Measurements from ENCODE around the gene TMEM163.
"Not testable (repeated sequence)": the region's sequence is repeated elsewhere in the genome, so short reads cannot be mapped to it uniquely, and the experiment has no call there.

TMEM163 gene

GRCh38 chr2:134660626-134661402 is 58.0 kb downstream of the TMEM163 start:
- DNase-seq = no peak

GRCh38 chr2:134659724-134660123 is 59.1 kb downstream of the TMEM163 start:
- DNase-seq = no peak

GRCh38 chr2:134657650-134658250 is 61.0 kb downstream of the TMEM163 start:
- no peak for DNase-seq

GRCh38 chr2:134656391-134656790 is 62.4 kb downstream of the TMEM163 start:
- not testable (repeated sequence) for DNase-seq

GRCh38 chr2:134648586-134648985 is 70.2 kb downstream of the TMEM163 start:
- DNase-seq = no peak

GRCh38 chr2:134647607-134648256 is 71.1 kb downstream of the TMEM163 start:
- DNase-seq = no peak

- no peak for DNase-seq
Observed at GRCh38 chr2:134642938-134643337, 75.9 kb downstream of the TMEM163 start.

- DNase-seq = no peak
Observed at GRCh38 chr2:134640494-134640893, 78.3 kb downstream of the TMEM163 start.

GRCh38 chr2:134639265-134639664 is 79.5 kb downstream of the TMEM163 start:
- no peak for DNase-seq

GRCh38 chr2:134636714-134637113 is 82.1 kb downstream of the TMEM163 start:
- no peak for DNase-seq

GRCh38 chr2:134634054-134634753 is 84.6 kb downstream of the TMEM163 start:
- DNase-seq = no peak

- no peak for DNase-seq
Observed at GRCh38 chr2:134630504-134631159, 88.2 kb downstream of the TMEM163 start.

- DNase-seq = no peak
Observed at GRCh38 chr2:134628453-134628852, 90.3 kb downstream of the TMEM163 start.

GRCh38 chr2:134626781-134627180 is 92.0 kb downstream of the TMEM163 start:
- no peak for DNase-seq

GRCh38 chr2:134625311-134625710 is 93.5 kb downstream of the TMEM163 start:
- no peak for DNase-seq

- DNase-seq = no peak
Observed at GRCh38 chr2:134623796-134624195, 95.0 kb downstream of the TMEM163 start.

- DNase-seq = no peak
Observed at GRCh38 chr2:134623046-134623445, 95.8 kb downstream of the TMEM163 start.

GRCh38 chr2:134621939-134622705 is 96.7 kb downstream of the TMEM163 start:
- DNase-seq = no peak

- no peak for DNase-seq
Observed at GRCh38 chr2:134619250-134619649, 99.5 kb downstream of the TMEM163 start.

GRCh38 chr2:134615480-134615879 is 103.3 kb downstream of the TMEM163 start:
- not testable (repeated sequence) for DNase-seq

- DNase-seq = no peak
Observed at GRCh38 chr2:134611316-134611715, 107.5 kb downstream of the TMEM163 start.

GRCh38 chr2:134610871-134611270 is 107.9 kb downstream of the TMEM163 start:
- DNase-seq = no peak
